NOMO-1 treated with DMSO at 0.1 percent for 48 hours (cell line): ENCODE measurements around the gene ERBB4.
"Not testable (repeated sequence)": the region's sequence is repeated elsewhere in the genome, so short reads cannot be mapped to it uniquely, and the experiment has no call there.

ENCODE experiments used
- DNase-seq: peaks from one replicate; lab custom pipeline; 2025; ENCODE audit not compliant: unreplicated experiment; lab: John Stamatoyannopoulos, UW

Gene ERBB4

DNA sequence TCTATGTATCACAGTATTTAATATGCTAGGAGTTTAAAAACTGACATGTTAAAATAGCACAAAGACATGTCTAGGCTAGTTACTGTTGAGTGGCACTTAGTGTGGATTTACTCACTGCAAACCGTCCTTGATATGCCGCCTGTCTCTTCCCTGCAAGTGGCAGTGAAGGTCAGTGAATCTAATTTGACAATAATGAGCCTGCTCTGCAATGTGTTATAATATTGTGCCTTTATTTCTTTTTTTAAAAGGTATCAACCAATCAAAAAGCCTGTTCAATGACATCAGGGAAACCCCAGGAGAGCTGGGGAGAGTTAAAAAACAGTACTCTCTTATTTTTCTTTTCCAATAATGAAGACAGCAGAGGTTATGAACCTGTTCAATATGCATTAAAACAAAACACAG, 384.1 kb downstream of the ERBB4 start:
- DNase-seq, result no peak

DNA sequence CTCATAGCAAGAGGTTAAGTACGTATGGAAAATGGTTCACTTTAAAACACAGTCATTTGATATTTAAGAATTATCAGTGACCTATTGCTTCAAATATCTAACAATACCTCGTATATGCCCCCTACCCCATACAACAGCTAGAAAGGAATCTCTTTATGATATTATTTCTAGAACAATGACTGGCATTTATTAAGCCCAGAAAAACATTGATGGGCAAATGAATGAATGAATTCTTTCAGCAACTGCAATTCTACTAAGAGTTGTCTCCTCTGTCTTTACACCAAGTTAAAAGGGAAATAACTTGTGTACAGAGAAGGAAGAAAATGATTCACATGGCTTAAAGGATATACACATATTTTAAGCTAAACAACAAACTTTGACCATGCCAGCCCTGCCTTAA, 384.7 kb downstream of the ERBB4 start:
- DNase-seq, result no peak

DNA sequence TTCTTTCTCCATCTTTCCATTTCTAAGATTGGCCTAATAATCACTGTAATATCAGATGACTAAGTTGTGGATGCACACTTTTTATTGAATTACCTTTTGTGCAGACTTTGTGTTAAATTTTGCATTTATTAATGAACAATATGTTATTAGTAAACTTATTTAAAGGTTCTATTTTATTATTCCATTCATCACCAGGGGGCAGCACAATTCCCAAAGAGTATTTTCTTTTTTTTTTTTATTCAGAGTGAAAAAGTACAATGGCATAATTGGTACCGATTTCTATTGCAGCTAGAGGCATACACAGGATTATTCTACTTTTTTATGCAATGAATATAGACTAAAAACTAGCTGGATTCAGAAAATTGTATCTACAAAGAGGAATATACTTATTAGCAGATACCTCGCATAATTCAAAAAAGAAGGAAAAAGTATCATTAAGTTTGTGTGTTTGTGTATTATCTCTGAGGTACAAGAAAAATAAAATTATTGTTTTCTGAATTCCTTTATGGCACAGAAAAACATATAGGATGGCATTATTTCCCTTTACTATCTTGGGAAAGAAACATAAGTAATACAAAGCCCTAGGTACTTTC, 390.6 kb downstream of the ERBB4 start:
- DNase-seq, result no peak

DNA sequence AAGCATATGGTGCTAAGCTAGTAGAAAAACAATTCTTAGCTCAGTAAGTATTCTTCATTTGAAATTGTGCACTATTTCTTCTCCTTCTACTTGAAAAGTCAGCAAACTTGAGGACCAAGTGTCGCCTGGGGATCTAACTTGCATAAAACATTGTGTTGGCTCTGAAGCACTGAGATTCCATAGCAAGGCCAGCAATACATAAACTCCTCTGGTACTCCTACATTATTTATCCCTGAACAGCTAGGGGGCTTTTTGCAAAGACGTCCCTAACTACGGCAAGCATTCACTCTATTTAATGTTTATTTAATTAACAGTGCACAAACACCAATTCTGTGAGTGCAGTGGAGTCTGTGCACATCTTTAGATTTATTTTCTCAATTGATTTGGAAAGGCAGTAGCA, 392.2 kb downstream of the ERBB4 start:
- DNase-seq, result no peak

DNA sequence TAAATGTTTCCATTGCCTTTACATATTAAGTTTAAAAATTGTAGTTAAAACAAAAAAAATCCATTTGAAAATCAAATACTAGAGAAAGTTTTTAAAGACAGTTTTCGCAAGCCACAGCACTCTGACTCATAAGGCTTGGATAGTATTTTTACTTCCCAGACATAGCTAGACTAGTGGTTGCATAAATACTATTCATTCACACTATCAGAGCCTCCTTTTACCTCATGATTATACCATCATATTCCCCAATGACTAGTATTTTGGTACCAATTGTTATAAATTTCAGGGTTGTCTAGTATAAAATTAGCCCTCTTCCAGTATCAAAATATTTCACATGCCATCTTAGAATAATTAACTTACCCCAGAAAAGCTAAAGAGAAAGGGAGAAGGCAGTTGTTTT, 393.5 kb downstream of the ERBB4 start:
- no peak for DNase-seq

DNA sequence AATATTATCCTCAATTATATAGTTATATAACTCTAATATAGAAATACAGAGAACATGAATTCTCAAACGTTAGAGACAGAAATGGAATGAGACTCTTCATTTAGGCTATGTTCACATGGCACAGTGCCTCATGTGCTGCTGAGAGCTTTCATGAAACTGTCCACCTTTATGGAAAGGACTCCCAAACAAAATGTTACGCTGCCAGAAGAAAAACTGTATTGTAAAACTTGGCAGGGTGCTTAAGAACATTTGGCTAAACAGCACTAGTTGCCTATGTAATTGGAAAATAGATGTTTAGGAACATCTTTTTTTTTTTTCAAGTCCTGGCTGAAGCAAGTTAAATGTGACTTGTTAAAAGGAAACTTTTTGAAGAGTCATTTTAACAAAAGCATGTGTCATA, 396.0 kb downstream of the ERBB4 start:
- no peak for DNase-seq

DNA sequence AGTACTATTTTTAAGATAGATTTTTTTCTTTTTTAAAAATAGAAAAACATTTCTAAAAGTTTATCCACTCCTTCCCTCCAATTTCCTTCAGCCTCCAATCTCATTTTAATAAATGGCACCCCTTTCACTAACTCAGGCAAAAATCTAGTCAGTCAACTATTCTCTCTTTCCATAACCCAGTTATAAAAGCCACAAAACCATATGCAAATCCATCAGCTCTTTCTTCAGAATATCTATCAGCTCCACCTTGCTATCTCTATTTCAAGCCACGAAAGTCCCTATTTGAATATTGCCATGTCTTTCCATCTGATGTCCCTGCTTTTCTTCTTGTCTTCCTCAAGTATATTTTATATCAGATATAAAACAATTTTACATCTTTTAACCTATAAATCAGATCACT, 397.1 kb downstream of the ERBB4 start:
- DNase-seq, result no peak

DNA sequence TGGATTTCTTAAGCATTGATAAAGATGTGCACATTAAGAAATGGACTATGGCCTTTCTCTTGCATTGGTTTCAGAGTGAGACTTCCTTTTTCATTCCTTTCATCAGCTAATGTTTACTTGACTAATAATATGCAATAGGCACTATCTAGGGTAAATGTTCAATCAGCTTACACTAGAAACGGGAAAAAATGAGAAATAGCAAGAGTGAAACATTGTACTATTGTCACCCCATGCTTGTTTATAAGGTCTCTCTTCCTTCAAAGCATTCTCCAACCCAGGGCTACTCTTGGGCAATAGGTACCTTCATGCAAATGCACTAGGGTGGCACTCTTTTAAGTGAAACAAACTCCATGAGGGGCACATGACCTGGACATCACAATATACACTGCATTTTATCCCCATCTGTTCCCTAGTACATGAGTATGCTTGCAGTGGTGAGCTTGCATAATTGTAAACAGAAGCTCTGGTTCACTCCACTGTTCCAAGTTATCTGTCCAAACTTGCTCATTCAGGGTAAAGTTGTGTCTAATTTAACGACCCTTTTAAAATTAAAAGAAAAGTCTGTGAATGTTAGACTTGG, 402.3 kb downstream of the ERBB4 start:
- no peak for DNase-seq

DNA sequence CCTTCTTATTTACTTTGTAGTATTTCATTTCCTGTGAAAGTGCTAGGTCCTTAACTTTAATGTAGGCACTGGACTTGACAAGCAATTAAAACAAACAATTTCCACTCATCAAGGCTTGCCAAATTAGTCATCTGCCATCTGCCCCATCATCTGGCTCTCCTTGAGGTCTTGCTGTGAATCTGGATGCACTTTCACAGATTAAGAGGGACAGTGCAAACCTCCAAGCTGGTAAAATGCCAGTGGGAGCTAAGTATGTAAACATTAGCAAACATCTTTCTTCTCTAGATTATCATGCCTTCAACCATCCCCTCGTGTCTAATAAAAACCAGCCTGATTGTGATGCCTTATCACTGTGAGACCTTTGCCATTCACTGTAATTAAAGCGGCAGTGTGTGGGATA, 402.9 kb downstream of the ERBB4 start:
- no peak for DNase-seq

DNA sequence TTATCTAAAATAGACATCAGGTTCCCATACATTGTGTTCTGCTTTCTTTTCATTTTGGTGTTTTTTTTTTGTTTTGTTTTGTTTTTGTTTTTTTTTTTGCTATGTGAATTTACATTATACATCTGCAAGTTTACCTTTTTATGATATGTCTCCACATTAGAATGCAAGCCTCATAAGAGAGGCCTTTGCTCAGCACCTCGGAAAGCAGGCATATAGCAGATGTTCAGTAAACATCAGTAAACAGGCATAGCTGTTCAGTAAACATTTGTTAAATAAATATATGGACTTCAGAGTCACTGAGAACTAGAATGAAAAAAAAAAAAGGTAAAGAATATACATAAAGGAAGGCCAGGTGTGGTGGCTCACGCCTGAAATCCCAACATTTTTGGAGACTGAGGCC, 405.3 kb downstream of the ERBB4 start:
- DNase-seq, result no peak

DNA sequence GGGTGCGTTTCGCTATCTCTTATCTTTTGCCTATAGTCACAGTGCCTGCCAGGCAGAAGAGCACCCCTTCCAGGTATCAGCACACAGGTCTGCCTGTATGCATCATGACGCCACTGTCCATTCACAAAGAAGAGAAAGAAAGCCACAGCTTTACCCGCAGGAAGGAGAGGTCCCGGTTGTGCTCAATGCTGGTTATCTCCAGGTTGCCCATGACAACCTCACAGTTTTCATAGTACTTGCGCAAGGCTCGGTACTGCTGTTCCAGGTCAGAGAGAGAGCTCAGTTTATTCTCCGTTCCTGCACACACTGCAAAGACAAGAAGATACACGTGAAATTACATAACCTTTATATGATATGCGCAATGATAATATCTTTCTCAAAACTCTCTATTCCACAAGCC, 414.0 kb downstream of the ERBB4 start:
- no peak for DNase-seq

DNA sequence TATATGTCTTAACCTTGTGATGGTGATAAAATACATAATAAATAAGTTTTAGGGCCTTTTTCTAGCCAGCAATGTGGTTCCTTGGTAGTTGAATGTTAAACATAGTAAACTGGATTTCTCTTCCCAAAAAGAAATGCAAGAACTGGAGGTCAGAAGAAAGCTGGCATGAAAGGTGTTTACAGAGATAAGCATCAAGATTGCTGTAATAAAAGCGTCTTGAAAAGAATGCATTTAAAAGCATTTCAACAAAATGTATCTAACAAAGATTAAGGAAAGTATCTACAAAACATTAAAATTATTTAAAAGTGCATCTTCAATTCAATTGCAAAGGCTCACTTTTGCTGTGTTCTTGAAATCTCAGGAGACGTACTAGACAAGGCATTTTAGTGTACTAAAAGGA, 419.0 kb downstream of the ERBB4 start:
- DNase-seq, result no peak

DNA sequence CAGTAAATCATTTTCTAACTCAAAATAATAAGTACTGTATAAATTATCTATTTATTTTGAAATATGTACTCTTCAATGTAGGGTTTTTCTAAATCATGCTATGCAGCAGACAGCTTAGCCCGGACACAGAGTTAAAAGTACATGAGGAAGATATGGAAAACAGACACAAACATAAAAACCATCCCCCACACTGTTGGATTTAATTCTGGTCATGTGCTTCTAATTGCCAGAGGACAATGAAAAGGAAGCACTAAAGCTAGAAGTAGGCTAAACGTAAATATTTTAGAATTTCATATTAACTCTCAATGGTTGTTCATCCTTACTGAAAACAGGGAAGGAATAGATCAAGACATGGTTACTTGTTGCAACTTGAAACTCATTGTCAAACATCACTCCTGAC, 420.7 kb downstream of the ERBB4 start:
- DNase-seq, result no peak

DNA sequence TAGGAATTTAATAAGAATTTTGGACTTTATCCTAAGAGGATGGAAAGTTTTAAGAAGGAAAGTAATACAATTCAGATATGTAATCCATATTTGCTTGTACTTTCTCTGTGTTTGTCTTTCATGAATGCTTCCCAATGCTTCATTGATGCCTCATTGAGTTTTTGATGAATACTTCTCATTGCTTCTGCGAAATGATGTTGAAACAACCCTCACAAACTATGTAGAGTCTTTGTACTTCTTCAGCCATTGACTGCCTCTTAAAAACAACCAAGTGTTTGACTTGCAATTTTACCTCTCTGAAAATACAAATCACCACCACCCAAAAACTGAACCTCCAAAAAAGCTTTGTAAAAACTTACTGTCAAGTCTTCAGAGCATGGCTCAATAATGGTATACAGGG, 424.1 kb downstream of the ERBB4 start:
- DNase-seq, result no peak

DNA sequence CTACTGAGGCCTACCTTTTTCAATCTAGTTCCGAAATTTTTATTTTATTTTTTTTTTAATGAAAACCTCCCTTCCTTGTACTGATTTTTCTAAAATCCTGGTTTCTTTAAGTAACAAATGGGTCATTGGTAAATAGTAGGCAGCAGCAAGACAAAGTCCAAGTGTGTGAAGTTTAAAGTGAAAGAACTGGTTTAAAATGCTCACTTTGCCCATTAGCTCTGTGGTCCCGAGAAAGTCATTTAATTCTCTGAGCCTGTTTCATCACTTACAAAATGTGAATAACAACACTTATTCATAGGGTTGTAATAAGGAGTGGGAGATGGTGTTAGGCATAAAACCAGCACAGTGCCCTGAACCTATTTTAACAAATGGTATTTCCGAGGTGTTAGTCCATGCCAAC, 426.2 kb downstream of the ERBB4 start:
- no peak for DNase-seq

DNA sequence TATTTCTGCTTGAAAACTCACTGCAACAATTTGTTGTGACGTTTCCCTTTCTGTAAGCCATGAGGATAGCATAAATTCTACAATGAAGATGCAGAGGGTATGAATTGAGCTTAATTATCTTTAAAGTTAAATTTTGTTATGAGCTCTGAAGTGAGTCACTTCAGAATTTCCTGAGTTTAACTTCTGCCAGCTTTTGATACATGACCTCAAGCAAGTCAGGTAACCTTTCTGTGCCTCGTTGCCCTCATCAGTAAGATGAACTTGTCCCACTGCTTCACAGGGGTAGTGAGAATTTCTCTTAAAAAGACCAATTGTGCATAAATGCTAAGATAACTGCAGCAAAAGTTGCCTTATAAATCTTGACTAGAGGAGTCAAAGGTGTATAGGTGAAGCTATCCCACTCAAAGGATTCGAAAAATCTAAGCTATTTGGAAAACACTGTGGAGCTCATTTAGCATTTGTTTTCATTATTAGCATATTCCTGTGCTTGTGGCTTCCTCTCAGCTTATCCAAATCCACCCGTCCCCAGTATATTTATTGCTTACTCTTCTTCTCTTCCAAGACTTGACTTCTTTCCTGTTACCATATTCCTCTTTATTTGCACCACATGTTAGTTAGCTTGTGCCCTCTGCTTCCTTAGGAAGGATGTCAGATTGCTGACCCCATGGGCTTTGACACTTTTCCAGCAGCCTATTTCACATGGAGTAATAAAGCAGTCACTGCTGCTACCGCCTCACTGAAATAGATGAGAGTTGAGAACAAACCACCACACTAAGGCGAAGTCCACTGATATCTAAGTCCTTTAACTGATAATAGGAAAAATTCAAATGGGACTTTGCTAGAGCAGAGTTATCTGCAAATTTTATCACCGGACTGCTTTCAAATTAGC, 428.6 kb downstream of the ERBB4 start:
- DNase-seq, result no peak

DNA sequence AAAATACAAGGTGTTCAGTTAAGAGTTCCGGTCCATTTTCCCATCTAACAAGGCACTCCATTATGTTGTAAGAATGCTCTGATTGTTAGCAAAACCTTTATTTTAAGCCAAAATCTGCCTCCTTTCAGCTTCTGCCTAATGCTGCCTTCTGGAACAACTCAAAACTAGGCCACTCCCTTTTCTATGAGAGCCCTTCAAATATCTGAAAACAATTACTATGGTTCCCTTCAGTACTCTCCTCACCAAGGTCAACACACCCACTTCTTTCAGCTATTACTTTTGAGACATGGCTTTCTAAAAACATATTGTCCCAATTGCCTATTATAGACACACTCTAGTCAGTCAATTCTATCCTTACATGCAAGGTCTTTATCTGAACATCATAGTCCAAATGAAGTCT, 429.4 kb downstream of the ERBB4 start:
- no peak for DNase-seq

DNA sequence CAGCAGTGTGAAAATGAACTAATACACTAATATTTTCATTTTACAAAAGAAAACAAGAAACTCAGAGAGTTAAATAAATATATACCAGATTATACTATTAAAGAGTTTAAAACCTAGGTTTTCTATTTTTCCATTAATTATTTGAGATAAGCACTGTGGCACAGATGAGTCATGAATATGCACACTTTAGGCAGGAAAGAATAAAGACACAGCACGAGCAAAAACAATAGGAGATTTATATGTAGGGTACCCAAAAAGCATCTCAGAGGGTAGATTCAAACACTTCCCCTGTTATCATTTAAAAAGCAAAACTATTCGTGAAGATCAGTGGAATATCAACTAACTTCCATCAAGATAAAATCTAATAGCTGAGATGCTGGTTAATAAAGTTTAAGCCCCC, 430.6 kb downstream of the ERBB4 start:
- no peak for DNase-seq

DNA sequence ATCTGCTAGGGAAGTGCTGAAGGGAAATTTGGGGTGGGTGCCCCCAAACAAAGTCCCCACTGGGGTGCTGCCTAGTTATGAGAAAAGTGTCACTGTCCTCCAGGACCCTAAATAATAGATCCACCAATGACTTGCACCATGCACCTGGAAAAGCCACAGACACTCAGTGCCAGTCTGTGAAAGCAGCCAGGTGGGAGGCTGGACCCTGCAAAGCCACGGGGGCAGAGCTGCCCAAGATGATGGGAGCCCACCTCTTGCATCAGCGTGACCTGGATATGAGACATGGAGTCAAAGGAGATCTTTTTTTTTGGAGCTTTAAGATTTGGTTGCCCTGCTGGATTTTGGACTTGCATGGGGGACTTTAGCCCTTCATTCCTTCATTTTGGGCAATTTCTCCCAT, 431.6 kb downstream of the ERBB4 start:
- DNase-seq, result no peak

DNA sequence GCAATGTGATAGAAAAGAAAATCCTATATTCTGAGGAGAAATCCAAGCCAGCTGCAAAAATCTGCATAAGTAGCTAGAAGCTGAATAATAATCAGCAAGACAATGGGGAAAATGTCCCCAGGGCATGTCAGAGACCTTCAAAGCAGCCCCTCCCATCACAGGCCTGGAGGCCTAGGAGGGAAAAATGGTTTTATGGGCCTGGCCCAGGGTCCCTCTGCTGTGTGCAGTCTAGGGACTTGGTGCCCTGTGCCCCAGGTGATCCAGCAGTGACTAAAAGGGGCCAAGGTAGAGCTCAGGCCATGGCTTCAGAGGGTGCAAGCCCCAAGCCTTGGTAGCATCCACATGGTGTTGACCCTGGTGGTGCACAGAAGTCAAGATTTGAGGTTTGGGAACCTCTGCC, 432.1 kb downstream of the ERBB4 start:
- DNase-seq, result not testable (repeated sequence)

DNA sequence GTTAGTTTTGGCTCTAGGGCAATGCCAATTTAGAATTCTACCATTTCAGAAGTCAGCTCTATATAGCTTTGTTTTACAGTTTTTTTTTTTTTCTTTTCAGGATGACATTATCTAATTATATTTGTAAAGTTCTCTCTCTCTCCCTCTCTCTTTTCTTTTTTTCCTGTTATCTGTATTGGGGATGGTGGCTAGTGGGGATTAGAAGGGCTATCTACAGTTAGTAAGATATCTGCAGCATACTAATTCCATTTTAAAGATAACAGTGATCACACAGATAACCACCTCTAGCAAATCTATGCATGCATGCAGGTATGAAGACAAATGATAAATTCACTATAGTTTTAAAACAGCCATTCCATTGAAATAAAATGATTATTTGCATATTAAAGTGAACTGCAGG, 438.9 kb downstream of the ERBB4 start:
- DNase-seq, result no peak

DNA sequence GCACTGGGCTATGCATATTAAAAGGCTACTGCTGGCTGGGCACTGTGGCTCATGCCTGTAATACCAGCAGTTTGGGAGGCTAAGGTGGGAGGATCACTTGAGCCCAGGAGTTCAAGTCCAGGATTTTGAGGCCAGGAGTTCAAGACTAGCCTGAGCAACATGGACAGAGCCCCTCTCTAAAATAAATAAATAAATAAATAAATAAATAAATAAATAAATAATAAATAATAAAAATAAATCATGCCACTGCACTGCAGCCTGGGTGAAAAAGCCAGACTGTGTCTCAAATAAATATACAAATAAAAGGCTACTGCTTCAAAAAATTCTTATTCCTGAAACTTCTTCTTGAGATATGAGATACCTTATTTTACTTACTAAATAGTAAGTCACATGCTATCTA, 439.6 kb downstream of the ERBB4 start:
- no peak for DNase-seq

DNA sequence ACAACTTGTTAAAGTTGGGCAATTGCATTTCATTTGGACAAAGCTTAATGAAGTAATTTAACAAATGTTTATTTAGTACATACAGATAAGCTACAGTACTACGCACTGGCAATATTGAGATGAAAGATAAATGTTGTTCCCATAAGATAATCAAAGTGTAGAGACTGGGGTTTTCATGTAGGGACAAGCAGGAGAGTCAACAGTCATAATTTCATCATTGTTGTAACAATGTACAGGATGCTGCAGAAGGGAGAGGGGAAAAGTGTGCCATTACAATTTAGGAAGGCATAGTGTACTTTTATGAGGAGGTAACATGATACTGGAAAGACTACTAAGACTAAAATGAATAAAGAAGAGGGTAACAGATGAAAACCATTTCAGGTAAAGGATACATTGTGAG, 441.6 kb downstream of the ERBB4 start:
- no peak for DNase-seq
